ENCODE measurements around the gene MAP2K6. TPM values are rescaled to one million over a fixed set of nuclear protein-coding genes. Genes with fewer than 3 reads are reported as not detected.

MAP2K6 gene
- total RNA-seq, 4 donors from 2014 or later, result 12.1 to 20.5 (median 17.2) TPM

DNA sequence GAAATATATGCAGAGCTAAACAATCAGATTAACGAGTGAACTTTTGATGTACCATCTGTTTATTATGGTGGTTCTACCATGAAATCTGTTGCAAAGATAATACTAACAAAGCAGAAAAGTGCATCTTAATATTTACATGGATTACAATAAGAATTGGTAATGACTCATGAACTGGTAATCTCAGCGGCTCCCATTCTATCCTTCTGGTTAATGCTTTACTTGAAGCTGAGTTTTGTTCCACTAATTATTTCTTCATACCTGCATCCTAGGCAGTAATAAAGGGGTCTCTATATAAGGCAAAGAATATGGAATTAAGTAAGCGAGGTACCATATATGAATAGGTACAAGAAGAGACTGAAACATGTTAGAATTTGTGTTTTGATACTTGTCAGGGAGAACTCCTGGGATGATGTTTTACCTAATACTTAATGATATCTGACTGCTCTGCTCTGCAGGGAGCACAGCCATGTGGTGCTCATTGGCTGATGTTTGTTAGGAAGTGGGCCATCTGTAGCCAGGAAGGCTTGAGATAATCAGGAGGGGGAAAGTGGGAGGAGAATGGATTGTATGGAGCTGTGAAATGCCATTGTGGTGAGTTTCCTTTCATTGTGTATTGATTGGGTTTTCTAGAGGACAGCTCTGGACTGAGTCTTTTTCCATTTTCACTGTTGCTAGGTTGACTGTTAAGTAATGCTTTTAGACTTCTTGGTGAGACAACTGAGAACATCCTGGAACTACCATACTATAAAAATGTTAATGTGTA lies 52.6 kb downstream of the MAP2K6 start:
- no peak for TF ChIP-seq POLR2A (IDR thresholded peaks at IDR 0.05)
- no peak overlapping the region for H3K4me3 ChIP-seq
- no peaks in the 10 kb centered on the region for H3K36me3 ChIP-seq
- H3K9me3 ChIP-seq, result no peaks in the 10 kb centered on the region
- peaks cover 0 to 6% (median 0%) of the 10 kb centered on the region in 4 donors for H3K4me1 ChIP-seq
- no peak for DNase-seq
- H3K27me3 ChIP-seq, result no peaks in the 10 kb centered on the region
- no peak overlapping the region for H3K27ac ChIP-seq

DNA sequence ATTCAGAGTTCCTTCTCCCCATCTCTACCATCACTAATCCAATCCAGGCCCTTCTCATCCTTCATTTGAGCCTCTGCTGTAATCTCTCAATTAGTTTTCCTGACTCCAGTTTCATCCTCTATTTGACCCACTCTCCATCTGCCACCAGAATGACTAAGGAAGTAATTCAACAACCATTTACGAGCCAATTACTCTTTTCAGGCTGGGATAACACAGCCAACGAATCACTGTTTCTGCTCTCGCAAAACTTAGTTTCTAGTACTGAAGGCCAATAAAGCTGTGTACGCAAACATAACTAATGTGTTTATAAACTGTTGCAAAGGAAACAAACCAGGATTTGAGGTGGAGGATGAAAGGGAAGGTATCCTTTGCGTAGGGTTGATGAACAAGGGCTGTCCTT lies 53.7 kb downstream of the MAP2K6 start:
- H3K27ac ChIP-seq, result no peak overlapping the region
- no peaks in the 10 kb centered on the region for H3K36me3 ChIP-seq
- H3K4me3 ChIP-seq, result no peak overlapping the region
- TF ChIP-seq, protein P1, sequence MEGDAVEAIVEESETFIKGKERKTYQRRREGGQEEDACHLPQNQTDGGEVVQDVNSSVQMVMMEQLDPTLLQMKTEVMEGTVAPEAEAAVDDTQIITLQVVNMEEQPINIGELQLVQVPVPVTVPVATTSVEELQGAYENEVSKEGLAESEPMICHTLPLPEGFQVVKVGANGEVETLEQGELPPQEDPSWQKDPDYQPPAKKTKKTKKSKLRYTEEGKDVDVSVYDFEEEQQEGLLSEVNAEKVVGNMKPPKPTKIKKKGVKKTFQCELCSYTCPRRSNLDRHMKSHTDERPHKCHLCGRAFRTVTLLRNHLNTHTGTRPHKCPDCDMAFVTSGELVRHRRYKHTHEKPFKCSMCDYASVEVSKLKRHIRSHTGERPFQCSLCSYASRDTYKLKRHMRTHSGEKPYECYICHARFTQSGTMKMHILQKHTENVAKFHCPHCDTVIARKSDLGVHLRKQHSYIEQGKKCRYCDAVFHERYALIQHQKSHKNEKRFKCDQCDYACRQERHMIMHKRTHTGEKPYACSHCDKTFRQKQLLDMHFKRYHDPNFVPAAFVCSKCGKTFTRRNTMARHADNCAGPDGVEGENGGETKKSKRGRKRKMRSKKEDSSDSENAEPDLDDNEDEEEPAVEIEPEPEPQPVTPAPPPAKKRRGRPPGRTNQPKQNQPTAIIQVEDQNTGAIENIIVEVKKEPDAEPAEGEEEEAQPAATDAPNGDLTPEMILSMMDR (IDR thresholded peaks at IDR 0.05), result no peak
- TF ChIP-seq POLR2A (IDR thresholded peaks at IDR 0.05), result no peak
- no peak for DNase-seq
- H3K4me1 ChIP-seq, result peaks cover 0 to 6% (median 0%) of the 10 kb centered on the region in 4 donors
- no peaks in the 10 kb centered on the region for H3K9me3 ChIP-seq
- no peaks in the 10 kb centered on the region for H3K27me3 ChIP-seq

DNA sequence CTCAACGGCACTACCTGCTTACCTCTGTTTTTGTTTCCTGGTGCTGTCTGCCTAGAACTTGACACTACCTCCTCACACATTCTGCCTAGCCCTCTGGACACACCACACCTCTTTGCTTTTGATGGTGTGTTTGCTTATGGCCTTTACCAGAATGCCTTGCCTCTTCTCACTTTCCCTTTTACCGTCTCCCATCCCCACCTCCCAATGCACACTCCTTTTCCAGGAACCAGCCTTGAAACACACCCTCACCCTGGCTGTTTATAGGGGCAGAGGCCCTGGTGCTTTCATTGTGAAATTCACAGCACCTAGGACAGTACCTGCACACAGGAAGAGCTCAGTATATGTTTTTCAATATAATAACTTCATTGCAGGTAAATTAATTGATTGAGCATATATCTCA lies 56.2 kb downstream of the MAP2K6 start:
- peaks cover 0 to 20% (median 0%) of the 10 kb centered on the region in 4 donors for H3K4me1 ChIP-seq
- H3K27ac ChIP-seq, result no peak overlapping the region
- H3K4me3 ChIP-seq, result no peak overlapping the region
- TF ChIP-seq, protein P1 (IDR thresholded peaks at IDR 0.05), result no peak
- TF ChIP-seq POLR2A (IDR thresholded peaks at IDR 0.05), result no peak
- no peaks in the 10 kb centered on the region for H3K9me3 ChIP-seq
- DNase-seq, result no peak
- H3K27me3 ChIP-seq, result no peaks in the 10 kb centered on the region
- H3K36me3 ChIP-seq, result no peaks in the 10 kb centered on the region

DNA sequence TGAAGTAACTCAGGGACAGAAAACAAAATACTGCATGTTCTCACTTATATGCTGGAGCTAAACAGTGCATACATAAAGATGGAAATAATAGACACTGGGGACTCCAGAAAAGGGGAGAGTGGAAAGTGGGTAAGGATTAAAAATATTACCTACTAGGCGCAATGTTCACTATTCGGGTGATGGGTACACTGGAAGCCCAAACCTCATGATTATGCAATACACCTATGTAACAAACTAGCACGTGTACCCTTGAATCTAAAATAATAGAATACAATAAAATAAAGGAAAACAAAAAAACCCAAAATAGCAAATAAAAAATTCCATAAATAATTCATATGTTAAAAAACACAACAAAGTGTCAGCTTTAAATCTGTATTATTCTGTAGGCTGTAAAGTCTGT lies 56.9 kb downstream of the MAP2K6 start:
- peaks cover 0 to 18% (median 0%) of the 10 kb centered on the region in 4 donors for H3K4me1 ChIP-seq

DNA sequence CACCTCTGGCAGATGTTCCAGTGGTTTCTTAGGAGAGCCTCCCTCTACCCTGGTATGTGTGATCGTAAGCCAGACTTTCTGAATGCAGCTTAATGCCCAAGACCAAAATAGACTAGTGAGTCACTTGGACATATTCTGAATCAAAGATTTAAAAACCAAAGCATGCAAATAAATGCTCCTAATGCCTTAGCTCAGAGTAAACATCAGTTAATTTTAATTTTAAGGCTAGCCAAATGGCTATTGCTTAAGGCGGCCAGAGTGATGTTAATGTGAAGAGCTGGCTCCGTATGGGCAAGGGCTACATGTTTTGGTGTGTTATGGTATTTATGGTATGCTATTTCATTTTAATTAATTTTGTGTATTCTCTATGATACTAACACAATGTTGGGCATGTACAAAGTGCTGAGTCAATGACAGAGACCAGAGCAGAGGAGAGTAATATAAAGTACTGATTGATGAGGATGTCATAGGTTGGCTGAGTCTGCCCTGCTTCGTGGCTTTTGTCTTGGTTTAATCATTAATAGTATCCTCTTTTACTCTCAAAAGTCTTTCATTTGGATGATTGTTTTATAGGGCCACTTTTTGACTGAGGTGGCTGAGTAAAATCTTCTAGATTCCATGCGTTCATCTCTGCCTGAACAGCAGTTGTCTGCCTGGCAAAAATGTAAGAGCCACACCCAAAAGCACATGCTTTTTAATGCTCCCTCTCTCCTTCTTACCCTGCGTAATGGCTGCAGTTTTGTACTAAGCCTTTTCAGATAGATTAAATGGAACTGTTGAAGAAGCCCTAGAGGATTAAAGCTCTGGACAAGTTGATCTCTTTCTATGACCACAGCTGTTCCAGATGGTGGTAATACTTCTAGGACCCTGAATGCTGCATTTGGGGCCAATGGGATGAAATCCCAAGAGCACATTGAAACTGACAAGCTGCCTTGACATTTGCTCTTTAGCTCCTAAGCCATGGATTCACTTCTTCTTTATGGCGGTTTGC lies 59.6 kb downstream of the MAP2K6 start:
- H3K27ac ChIP-seq, result no peak overlapping the region
- H3K9me3 ChIP-seq, result no peaks in the 10 kb centered on the region
- no peak overlapping the region for H3K4me3 ChIP-seq
- TF ChIP-seq POLR2A (IDR thresholded peaks at IDR 0.05), result no peak
- TF ChIP-seq, protein P1 (IDR thresholded peaks at IDR 0.05), result no peak
- peaks cover 0 to 31% (median 0%) of the 10 kb centered on the region in 4 donors for H3K4me1 ChIP-seq
- no peaks in the 10 kb centered on the region for H3K36me3 ChIP-seq
- DNase-seq, result no peak
- no peaks in the 10 kb centered on the region for H3K27me3 ChIP-seq

More for the DNA sequence above, 56.9 kb downstream of the MAP2K6 start:
- Histone ChIP-seq H3K4me3 (no peak overlapping the region), H3K36me3 (no peaks in the 10 kb centered on the region), H3K27ac (no peak overlapping the region), H3K27me3 (no peaks in the 10 kb centered on the region), H3K9me3 (no peaks in the 10 kb centered on the region)
- DNase-seq, result no peak
- TF ChIP-seq, protein P1 (IDR thresholded peaks at IDR 0.05), result no peak
- no peak for TF ChIP-seq POLR2A (IDR thresholded peaks at IDR 0.05)

Measured in Peyer's patch (tissue), 4 donors.